SKM-1 (cell line): ENCODE results near the gene MOCS3.
"Not testable (repeated sequence)": the region's sequence is repeated elsewhere in the genome, so short reads cannot be mapped to it uniquely, and the experiment has no call there.

Experiments
- DNase-seq: peaks from one replicate; lab custom pipeline; 2025; ENCODE audit not compliant: unreplicated experiment; lab: John Stamatoyannopoulos, UW

Gene MOCS3

GRCh38 chr20:50931306-50932015 is 27.2 kb upstream of the MOCS3 start, which contains the start of gene ADNP:
Gene ADNP, minus strand, starts transcription at chr20:50931437. Its CDS starts 27,441 bp downstream, at chr20:50903996.
- peak; percentile 44 for DNase-seq

- DNase-seq: no peak
These were observed 26.6 kb upstream of the MOCS3 start for GRCh38 chr20:50932016-50932485.

GRCh38 chr20:50932691-50933280 is 25.8 kb upstream of the MOCS3 start:
- DNase-seq: no peak

- no peak for DNase-seq
These were observed 25.0 kb upstream of the MOCS3 start for GRCh38 chr20:50933589-50933988.

- DNase-seq: no peak
These were observed 15.5 kb upstream of the MOCS3 start for GRCh38 chr20:50943069-50943468.

GRCh38 chr20:50948132-50948785 is 10.4 kb upstream of the MOCS3 start:
- DNase-seq: no peak

- no peak for DNase-seq
These were observed 5.4 kb upstream of the MOCS3 start for GRCh38 chr20:50953196-50953595.

GRCh38 chr20:50953821-50954220 is 4.8 kb upstream of the MOCS3 start:
- no peak for DNase-seq

- DNase-seq: no peak
These were observed 1.3 kb upstream of the MOCS3 start for GRCh38 chr20:50957276-50957675.

GRCh38 chr20:50957798-50958614 is 612 bp upstream of the MOCS3 start, which contains the start of gene DPM1:
Gene DPM1, minus strand, starts transcription at chr20:50958532. Its CDS starts 9 bp downstream, at chr20:50958523.
- DNase-seq: peak; percentile 89

- no peak for DNase-seq
These were observed 1.0 kb downstream of the MOCS3 start for GRCh38 chr20:50959543-50960126.

- no peak for DNase-seq
These were observed 9.0 kb downstream of the MOCS3 start for GRCh38 chr20:50967586-50967985.

GRCh38 chr20:50968289-50968688 is 9.7 kb downstream of the MOCS3 start:
- no peak for DNase-seq

- no peak for DNase-seq
These were observed 10.8 kb downstream of the MOCS3 start for GRCh38 chr20:50969435-50969834.

GRCh38 chr20:50969912-50970311 is 11.3 kb downstream of the MOCS3 start:
- no peak for DNase-seq

- no peak for DNase-seq
These were observed 17.2 kb downstream of the MOCS3 start for GRCh38 chr20:50975701-50976330.

GRCh38 chr20:50977066-50978021 is 18.7 kb downstream of the MOCS3 start:
- no peak for DNase-seq

- DNase-seq: not testable (repeated sequence)
These were observed 19.9 kb downstream of the MOCS3 start for GRCh38 chr20:50978533-50978932.

GRCh38 chr20:50980071-50980681 is 21.6 kb downstream of the MOCS3 start:
- DNase-seq: peak; percentile 16
